ENCODE results near the gene CELSR1.

The CELSR1 gene

DNA sequence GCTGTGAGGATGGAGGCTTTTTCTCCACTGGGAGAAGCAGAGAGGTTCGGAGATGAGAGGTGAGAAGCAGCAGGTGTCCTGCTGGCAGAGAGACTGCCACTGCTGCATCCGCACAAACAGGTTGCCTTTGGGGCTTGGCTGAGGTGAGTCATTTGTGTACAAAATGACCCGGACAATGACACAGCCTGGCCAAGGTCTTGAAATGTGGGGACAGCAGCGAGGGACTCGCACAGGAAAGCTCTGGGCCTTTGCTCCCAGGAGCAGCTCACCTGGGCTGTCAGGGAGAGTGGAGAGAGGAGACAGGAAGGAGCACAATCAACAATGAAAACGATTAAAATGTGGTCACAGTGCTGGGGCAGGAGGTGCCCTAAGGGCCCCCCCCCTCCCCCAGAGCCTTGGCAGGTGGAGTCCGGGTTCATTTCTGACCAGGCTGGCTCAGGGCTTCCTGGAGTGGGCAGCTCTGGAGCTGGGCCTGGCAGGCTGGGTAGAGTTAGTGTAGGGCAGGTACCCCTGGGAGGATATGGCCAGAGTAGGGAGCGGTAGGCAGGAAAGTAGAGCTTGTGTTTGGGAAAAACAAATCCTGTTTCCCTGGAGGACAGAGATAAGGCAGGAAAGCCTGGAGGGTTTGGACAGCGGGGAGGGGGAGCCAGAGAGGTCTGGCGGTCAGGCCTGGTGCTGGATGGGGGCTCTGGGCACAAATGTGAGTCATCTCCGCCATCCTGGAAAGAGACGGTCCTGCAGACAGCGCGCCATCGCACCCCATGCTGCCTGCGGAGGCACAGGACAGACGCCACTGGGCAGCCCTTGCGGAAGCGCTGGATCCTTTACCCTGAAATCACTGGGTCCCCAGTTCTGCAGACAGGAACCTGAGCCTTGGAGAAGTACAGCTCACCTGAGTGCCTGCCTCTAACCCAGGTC is 37.8 kb upstream of the CELSR1 start:
- Histone ChIP-seq H3K27ac (ENCODE audit: poor library complexity, severe bottlenecking) (peak overlapping the region; percentile 35), H3K36me3 (ENCODE audit: low read depth) (no peaks in the 10 kb centered on the region), H3K4me1 (ENCODE audit: insufficient read depth, poor library complexity, severe bottlenecking) (peaks cover 18% of the 10 kb centered on the region), H3K27me3 (ENCODE audit: insufficient read depth, poor library complexity, severe bottlenecking) (no peaks in the 10 kb centered on the region), H3K4me3 (ENCODE audit: severe bottlenecking) (no peak overlapping the region), H3K9me3 (ENCODE audit: severe bottlenecking) (no peaks in the 10 kb centered on the region)
- ATAC-seq (ENCODE audit: low read depth) (peak; percentile 17; the same call in 2 of the 3 replicates), DNase-seq (ENCODE audit: low spot score) (peak; percentile 48)
- TF ChIP-seq, protein P1, sequence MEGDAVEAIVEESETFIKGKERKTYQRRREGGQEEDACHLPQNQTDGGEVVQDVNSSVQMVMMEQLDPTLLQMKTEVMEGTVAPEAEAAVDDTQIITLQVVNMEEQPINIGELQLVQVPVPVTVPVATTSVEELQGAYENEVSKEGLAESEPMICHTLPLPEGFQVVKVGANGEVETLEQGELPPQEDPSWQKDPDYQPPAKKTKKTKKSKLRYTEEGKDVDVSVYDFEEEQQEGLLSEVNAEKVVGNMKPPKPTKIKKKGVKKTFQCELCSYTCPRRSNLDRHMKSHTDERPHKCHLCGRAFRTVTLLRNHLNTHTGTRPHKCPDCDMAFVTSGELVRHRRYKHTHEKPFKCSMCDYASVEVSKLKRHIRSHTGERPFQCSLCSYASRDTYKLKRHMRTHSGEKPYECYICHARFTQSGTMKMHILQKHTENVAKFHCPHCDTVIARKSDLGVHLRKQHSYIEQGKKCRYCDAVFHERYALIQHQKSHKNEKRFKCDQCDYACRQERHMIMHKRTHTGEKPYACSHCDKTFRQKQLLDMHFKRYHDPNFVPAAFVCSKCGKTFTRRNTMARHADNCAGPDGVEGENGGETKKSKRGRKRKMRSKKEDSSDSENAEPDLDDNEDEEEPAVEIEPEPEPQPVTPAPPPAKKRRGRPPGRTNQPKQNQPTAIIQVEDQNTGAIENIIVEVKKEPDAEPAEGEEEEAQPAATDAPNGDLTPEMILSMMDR (IDR thresholded peaks at IDR 0.05; ENCODE audit: poor library complexity, severe bottlenecking): no peak

DNA sequence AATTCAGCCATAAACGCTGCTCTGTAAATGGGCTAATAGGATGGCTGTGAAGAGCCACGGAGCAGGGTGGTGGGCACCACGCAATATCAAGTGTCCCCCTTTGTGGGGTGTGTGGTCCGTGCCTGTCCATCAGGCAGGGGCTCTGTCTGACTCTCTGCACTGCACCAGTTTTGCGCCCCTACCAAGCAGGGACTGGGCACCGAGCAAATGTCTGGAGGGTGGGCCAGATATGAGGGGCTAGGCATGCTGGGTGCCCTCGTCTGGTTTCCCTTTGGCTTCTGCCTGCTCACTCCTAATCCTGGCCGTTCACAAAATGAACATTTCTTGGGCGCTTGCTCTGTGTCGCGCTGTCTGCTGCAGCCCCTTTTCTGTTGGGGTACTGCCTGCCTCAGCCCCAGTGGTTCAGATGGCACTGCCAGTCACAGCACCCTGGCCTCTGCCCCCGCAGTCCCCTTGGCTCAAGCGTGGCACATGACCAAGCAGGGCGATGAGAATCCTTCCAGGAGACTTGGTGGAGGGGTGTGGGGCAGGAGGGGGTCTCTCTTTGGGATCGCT is 37.1 kb upstream of the CELSR1 start:
- H3K4me1 ChIP-seq (ENCODE audit: insufficient read depth, poor library complexity, severe bottlenecking): peaks cover 18% of the 10 kb centered on the region
- no peak overlapping the region for H3K4me3 ChIP-seq (ENCODE audit: severe bottlenecking)
- ATAC-seq (ENCODE audit: low read depth) (no peak), DNase-seq (ENCODE audit: low spot score) (peak; percentile 46)
- H3K27me3 ChIP-seq (ENCODE audit: insufficient read depth, poor library complexity, severe bottlenecking): no peaks in the 10 kb centered on the region
- no peaks in the 10 kb centered on the region for H3K36me3 ChIP-seq (ENCODE audit: low read depth)
- no peaks in the 10 kb centered on the region for H3K9me3 ChIP-seq (ENCODE audit: severe bottlenecking)
- H3K27ac ChIP-seq (ENCODE audit: poor library complexity, severe bottlenecking): no peak overlapping the region
- TF ChIP-seq, protein P1 (IDR thresholded peaks at IDR 0.05; ENCODE audit: poor library complexity, severe bottlenecking): no peak

DNA sequence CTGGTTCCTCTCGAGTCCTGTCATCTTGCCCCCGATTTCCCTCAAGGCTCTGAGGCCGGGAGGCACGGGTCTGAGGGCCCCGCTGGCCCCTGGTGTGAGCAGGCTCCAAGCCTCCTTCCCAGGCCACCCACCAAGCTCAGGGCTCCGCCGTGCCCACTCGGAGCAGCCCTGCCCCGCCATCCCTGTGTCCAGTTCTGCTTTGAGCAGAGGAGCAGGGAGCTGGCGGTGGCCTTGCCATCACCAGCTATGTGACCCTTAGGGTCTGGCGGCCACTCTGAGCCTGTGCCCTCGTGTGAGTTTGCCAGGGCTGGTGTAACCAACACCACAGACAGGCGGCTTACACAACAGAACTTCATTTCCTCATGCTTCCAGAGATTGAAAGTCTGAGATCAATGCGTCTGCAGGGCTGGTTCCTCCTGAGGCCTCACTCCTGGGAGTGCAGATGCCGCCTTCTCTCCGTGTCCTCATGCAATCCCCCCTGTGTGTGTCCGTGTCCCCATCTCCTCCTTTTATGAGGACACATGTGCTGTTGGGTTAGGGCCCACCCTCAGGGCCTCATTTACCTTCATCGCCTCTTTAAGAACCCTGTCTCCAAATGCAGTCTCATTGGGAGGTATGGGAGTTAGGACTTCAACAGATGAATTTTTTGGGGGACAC is 36.5 kb upstream of the CELSR1 start:
- TF ChIP-seq, protein P1 (IDR thresholded peaks at IDR 0.05; ENCODE audit: poor library complexity, severe bottlenecking): no peak
- H3K27ac ChIP-seq (ENCODE audit: poor library complexity, severe bottlenecking): no peak overlapping the region

DNA sequence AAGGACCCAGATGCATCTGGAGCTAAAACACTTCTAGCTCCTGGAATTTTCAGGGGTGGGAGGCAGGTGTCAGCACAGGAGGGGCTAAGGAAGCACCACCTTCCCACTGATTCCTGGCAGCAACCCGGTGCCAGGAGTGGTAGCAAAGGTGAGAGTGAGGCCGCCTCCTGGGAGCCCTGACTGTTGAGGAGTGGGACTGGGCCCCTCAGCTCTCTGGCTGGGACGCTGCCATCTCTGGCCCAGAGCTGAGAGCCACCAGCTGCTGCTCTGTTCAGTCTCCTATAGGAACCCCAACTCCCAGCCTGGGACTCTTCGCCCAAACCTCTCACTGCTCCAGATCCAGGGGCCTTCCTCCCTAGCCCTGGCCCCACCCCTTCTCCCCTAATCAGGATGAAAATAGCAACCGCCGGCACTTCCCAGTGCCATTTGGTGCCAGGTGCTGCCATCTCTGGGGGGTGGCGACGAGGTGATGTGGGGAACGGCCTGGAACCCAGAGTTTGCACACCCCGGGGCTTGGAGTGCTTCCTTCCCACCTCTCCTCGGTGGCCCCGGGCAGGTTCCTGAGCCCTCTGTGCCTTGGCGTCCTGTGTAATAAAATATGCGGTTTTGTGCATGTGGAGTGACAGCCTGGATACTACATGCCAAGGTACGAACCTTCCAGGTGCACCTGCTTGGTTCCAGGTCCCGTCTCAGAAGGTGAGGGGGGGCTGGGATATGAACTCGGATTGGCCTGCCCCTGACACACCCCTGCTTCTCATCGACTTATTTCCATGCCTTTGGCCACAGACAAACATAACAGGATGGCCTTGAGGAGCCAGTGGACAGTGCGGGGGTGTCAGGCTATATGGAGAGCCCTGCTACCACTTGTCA is 35.7 kb upstream of the CELSR1 start:
- TF ChIP-seq, protein P1 (IDR thresholded peaks at IDR 0.05; ENCODE audit: poor library complexity, severe bottlenecking): no peak
- Histone ChIP-seq H3K4me1 (ENCODE audit: insufficient read depth, poor library complexity, severe bottlenecking) (peaks cover 18% of the 10 kb centered on the region), H3K9me3 (ENCODE audit: severe bottlenecking) (no peaks in the 10 kb centered on the region), H3K27me3 (ENCODE audit: insufficient read depth, poor library complexity, severe bottlenecking) (no peaks in the 10 kb centered on the region), H3K36me3 (ENCODE audit: low read depth) (no peaks in the 10 kb centered on the region), H3K4me3 (ENCODE audit: severe bottlenecking) (no peak overlapping the region), H3K27ac (ENCODE audit: poor library complexity, severe bottlenecking) (no peak overlapping the region)
- no peak for ATAC-seq (ENCODE audit: low read depth)
- peak; percentile 51 for DNase-seq (ENCODE audit: low spot score)

More for the DNA sequence above, 36.5 kb upstream of the CELSR1 start:
- Histone ChIP-seq H3K4me3 (ENCODE audit: severe bottlenecking) (no peak overlapping the region), H3K4me1 (ENCODE audit: insufficient read depth, poor library complexity, severe bottlenecking) (peaks cover 18% of the 10 kb centered on the region), H3K27me3 (ENCODE audit: insufficient read depth, poor library complexity, severe bottlenecking) (no peaks in the 10 kb centered on the region), H3K36me3 (ENCODE audit: low read depth) (no peaks in the 10 kb centered on the region), H3K9me3 (ENCODE audit: severe bottlenecking) (no peaks in the 10 kb centered on the region)
- DNase-seq (ENCODE audit: low spot score): peak; percentile 51
- no peak for ATAC-seq (ENCODE audit: low read depth)

All from RWPE2 (cell line).